Astrocyte of the spinal cord (primary cell): ENCODE results near the gene TEX35.

Experiments used
- DNase-seq: peaks from one replicate; pipeline ENCODE4 v3.0.0; 2011; ENCODE audit warnings: low read depth, low spot score
- H3K4me3 ChIP-seq: 2 replicates; pipeline ENCODE4 v1.5.1; 2011; ENCODE audit warnings: low read depth, mild to moderate bottlenecking, low read length, moderate library complexity
- CTCF ChIP-seq: IDR thresholded peaks from 2 replicates; pipeline ENCODE4 v1.5.1; 2012; ENCODE audit warnings: low read depth, mild to moderate bottlenecking, low read length, inconsistent platforms
- in situ Hi-C: cut with HindIII; loops from 2 replicates; pipeline ENCODE4 v1.10.0; 2017; ENCODE audit warnings: low sequenced_read_pairs

Gene TEX35

GRCh38 chr1:178486100-178487069 lies 26.5 kb upstream of the TEX35 start:
- no peak for TF ChIP-seq CTCF
- in situ Hi-C loops = no loop called here
- DNase-seq = no peak
- no peak overlapping the region for H3K4me3 ChIP-seq

- no peak overlapping the region for H3K4me3 ChIP-seq
- in situ Hi-C loops = no loop called here
- no peak for TF ChIP-seq CTCF
Observed at GRCh38 chr1:178487070-178487615, 25.8 kb upstream of the TEX35 start.

GRCh38 chr1:178488393-178488792 lies 24.5 kb upstream of the TEX35 start:
- in situ Hi-C loops = no loop called here
- no peak for DNase-seq

More at GRCh38 chr1:178487070-178487615, 25.8 kb upstream of the TEX35 start:
- DNase-seq = no peak

GRCh38 chr1:178489399-178489798 lies 23.5 kb upstream of the TEX35 start:
- in situ Hi-C loops = no loop called here
- no peak for DNase-seq
- no peak overlapping the region for H3K4me3 ChIP-seq
- TF ChIP-seq CTCF = no peak

More at GRCh38 chr1:178488393-178488792, 24.5 kb upstream of the TEX35 start:
- no peak overlapping the region for H3K4me3 ChIP-seq
- TF ChIP-seq CTCF = no peak

- in situ Hi-C loops = no loop called here
- no peak overlapping the region for H3K4me3 ChIP-seq
- no peak for DNase-seq
- no peak for TF ChIP-seq CTCF
Observed at GRCh38 chr1:178490136-178490535, 22.8 kb upstream of the TEX35 start.

- H3K4me3 ChIP-seq = no peak overlapping the region
- in situ Hi-C loops = no loop called here
- TF ChIP-seq CTCF = no peak
- no peak for DNase-seq
Observed at GRCh38 chr1:178490967-178491366, 21.9 kb upstream of the TEX35 start.
